OCI-LY7 (cell line): Measurements from ENCODE around the gene SLC25A44.

Experiments
- CTCF ChIP-seq: fragments of 200-600 bp; sonication (generic); conservative IDR thresholded peaks from 2 replicates; pipeline ENCODE4 v1.5.1; 2014; ENCODE audit warnings: mild to moderate bottlenecking, antibody characterized with exemption, low read length, moderate library complexity, mixed read lengths
- EZH2phosphoT487 ChIP-seq: fragments of 200-600 bp; sonication (generic); IDR thresholded peaks from 2 replicates; pipeline ENCODE4 v1.6.1; 2018; ENCODE audit warnings: low read depth, borderline replicate concordance, mild to moderate bottlenecking, mixed run types, antibody characterized with exemption, low read length, moderate library complexity, mixed read lengths

GRCh38 chr1:156163712-156164111, 30.2 kb upstream of the SLC25A44 start:
- TF ChIP-seq CTCF (no peak), EZH2phosphoT487 (no peak)
